Esophagus (tissue), 2 donors: Measurements from ENCODE around the gene CCNI2. TPM values are rescaled to one million over a fixed set of nuclear protein-coding genes. Genes with fewer than 3 reads are reported as not detected.

Experiments
- H3K27ac ChIP-seq, 2 donors: one replicate each; pipeline ENCODE4 v1.5.1; 2013; ENCODE audit warnings: low read depth in 2 of 2, mild to moderate bottlenecking in 2 of 2, inconsistent platforms in 1 of 2, low read length in 1 of 2, moderate library complexity in 1 of 2
- H3K27me3 ChIP-seq, 2 donors: one replicate each; pipeline ENCODE4 v1.6.1; 2013; ENCODE audit warnings: low read length in 2 of 2, control low read depth in 1 of 2, mild to moderate bottlenecking in 1 of 2; ENCODE audit not compliant: insufficient read depth in 2 of 2, control insufficient read depth in 1 of 2
- H3K36me3 ChIP-seq, 2 donors: one replicate each; pipeline ENCODE4 v1.6.1; 2013; ENCODE audit warnings: low read length in 1 of 2; ENCODE audit not compliant: control insufficient read depth in 2 of 2, insufficient read depth in 2 of 2
- H3K4me1 ChIP-seq, 2 donors: one replicate each; pipeline ENCODE4 v1.6.1; 2013; ENCODE audit warnings: low read length in 1 of 2; ENCODE audit not compliant: control insufficient read depth in 2 of 2, insufficient read depth in 2 of 2
- H3K4me3 ChIP-seq, 2 donors: one replicate each; pipeline ENCODE4 v1.5.1; 2013; ENCODE audit warnings: low read length in 2 of 2, mild to moderate bottlenecking in 2 of 2, low read depth in 1 of 2, moderate library complexity in 1 of 2
- H3K9me3 ChIP-seq, 2 donors: one replicate each; pipeline ENCODE4 v1.6.1; 2013; ENCODE audit warnings: mild to moderate bottlenecking in 2 of 2, low read depth in 1 of 2, low read length in 1 of 2, moderate library complexity in 1 of 2; ENCODE audit not compliant: control insufficient read depth in 2 of 2, insufficient read depth in 1 of 2
- WGBS, 2 donors: extraction: QIAGEN DNeasy Blood & Tissue Kit; methylation state at CpG; one replicate each; pipeline ENCODE4 v1.1.7; 2013; 5-methylcytosine and 5-hydroxymethylcytosine counted together
- polyA plus RNA-seq, 2 donors: library from polyadenylated mRNA; stranded (reverse); fragments of 200-250 nt; gene quantifications; one replicate each; pipeline ENCODE4 v1.2.3, GENCODE V29; 2013
- donor health status: healthy with polysubstance abuse.
- donor health status: Bipolar disorder and iron deficiency.

The CCNI2 gene
- polyA plus RNA-seq, 2 donors = 0.04 to 0.05 TPM

DNA sequence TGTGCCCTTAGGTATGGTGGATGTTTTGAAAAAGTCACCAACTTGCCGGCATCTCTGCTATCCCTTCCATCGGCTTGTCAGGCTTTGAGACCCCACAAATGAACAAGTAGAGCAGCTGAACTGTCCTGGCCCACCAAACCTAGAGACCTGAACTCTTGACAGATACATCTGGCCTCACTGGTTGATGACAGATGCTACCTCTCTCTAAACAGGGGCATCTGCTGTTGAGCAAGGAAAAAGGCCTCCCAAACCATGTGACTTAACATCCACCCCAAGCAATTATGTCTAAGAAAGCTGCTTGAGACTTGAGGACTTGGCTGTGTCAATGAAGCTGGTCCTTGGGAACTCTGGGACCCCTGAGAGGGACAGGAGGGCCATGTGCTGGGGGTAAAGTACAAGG lies 2.3 kb downstream of the CCNI2 start:
- no peak overlapping the region for H3K4me3 ChIP-seq

GRCh38 chr5:132750471-132751230 lies 3.4 kb downstream of the CCNI2 start:
- no peak overlapping the region for H3K27ac ChIP-seq
- H3K4me1 ChIP-seq = peaks cover 0 to 7% of the 10 kb centered on the region in 2 donors
- H3K4me3 ChIP-seq = no peak overlapping the region
- H3K9me3 ChIP-seq = no peaks in the 10 kb centered on the region
- 80% methylated on average over 10 of the region's 10 CpGs for WGBS, 2 donors
- peaks cover 0 to 3% of the 10 kb centered on the region in 2 donors for H3K27me3 ChIP-seq
- H3K36me3 ChIP-seq = peaks cover 0 to 2% of the 10 kb centered on the region in 2 donors

More for the DNA sequence above, 2.3 kb downstream of the CCNI2 start:
- Histone ChIP-seq H3K27me3 (peaks cover 0 to 3% of the 10 kb centered on the region in 2 donors), H3K36me3 (no peaks in the 10 kb centered on the region), H3K4me1 (peaks cover 0 to 7% of the 10 kb centered on the region in 2 donors), H3K9me3 (no peaks in the 10 kb centered on the region), H3K27ac (no peak overlapping the region)
- 96 to 99% methylated on average over 2 of the region's 2 CpGs for WGBS, 2 donors

GRCh38 chr5:132751444-132751843 lies 4.2 kb downstream of the CCNI2 start:
- H3K27ac ChIP-seq = no peak overlapping the region
- H3K36me3 ChIP-seq = peaks cover 0 to 2% of the 10 kb centered on the region in 2 donors
- peaks cover 0 to 7% of the 10 kb centered on the region in 2 donors for H3K4me1 ChIP-seq
- H3K4me3 ChIP-seq = no peak overlapping the region
- H3K27me3 ChIP-seq = peaks cover 0 to 3% of the 10 kb centered on the region in 2 donors
- H3K9me3 ChIP-seq = no peaks in the 10 kb centered on the region
- WGBS, 2 donors = 63 to 65% methylated on average over 7 of the region's 7 CpGs

DNA sequence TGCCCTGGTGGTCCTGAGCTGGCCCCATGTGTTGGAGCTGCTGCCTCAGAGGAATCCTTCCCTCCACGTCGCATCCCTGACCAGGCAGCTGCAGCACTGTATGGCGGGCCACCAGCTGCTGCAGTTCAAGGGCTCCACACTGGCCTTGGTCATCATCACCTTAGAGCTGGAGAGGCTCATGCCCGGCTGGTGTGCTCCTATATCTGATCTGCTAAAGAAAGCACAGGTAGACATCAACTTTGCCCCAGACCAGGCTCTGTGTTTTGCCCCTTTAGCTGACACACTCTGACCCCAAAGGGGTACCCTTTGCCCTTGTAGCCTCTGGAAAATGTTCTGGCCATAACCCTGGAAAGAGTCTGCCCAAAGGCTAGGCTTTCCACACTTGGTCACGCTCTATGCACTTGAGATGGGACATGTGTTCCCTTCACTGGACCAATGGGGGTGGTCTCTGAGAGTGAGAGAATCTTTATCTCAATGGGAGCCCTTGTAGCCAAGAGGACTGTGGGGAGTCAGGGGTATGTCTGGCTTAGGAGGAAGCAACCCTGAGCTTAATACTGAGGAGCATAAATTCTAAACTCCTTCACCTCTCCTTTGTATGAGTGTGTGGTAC lies 4.8 kb downstream of the CCNI2 start:
- Histone ChIP-seq H3K4me1 (peaks cover 0 to 4% of the 10 kb centered on the region in 2 donors), H3K9me3 (no peaks in the 10 kb centered on the region), H3K27me3 (no peaks in the 10 kb centered on the region), H3K4me3 (no peak overlapping the region), H3K36me3 (peaks cover 0 to 2% of the 10 kb centered on the region in 2 donors), H3K27ac (no peak overlapping the region)
- 95 to 97% methylated on average over 5 of the region's 5 CpGs for WGBS, 2 donors

DNA sequence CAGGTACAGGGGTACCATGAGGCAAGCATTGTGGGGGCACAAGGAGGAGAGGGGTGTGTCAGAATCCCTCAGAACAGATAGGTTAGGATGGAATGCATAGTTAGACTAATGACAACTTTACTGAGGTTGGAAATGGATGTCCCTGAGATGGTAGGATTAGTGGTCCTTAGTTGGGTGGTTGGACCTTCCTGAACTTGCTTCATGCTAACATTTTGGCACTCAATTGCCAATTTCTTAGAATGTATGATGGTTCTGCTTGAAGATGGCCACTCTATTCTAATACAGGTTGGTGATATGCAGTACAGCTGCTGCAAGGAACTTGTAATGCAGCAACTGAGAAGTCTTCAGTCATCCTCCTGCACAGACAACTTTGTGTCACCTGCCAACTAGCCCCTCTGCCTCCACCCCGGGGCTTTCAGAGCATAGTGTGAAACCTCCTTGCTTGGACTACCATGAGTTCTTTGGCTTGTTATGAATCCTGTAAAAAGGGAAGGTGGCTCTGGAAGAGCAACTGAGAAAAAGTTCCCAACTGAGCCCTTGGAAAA lies 5.4 kb downstream of the CCNI2 start:
- H3K4me1 ChIP-seq = no peaks in the 10 kb centered on the region
- H3K27ac ChIP-seq = no peak overlapping the region
- no peak overlapping the region for H3K4me3 ChIP-seq
- no peaks in the 10 kb centered on the region for H3K9me3 ChIP-seq
- 88 to 97% methylated on average over 1 of the region's 1 CpG for WGBS, 2 donors
- peaks cover 5% of the 10 kb centered on the region in 2 donors for H3K36me3 ChIP-seq
- H3K27me3 ChIP-seq = no peaks in the 10 kb centered on the region

DNA sequence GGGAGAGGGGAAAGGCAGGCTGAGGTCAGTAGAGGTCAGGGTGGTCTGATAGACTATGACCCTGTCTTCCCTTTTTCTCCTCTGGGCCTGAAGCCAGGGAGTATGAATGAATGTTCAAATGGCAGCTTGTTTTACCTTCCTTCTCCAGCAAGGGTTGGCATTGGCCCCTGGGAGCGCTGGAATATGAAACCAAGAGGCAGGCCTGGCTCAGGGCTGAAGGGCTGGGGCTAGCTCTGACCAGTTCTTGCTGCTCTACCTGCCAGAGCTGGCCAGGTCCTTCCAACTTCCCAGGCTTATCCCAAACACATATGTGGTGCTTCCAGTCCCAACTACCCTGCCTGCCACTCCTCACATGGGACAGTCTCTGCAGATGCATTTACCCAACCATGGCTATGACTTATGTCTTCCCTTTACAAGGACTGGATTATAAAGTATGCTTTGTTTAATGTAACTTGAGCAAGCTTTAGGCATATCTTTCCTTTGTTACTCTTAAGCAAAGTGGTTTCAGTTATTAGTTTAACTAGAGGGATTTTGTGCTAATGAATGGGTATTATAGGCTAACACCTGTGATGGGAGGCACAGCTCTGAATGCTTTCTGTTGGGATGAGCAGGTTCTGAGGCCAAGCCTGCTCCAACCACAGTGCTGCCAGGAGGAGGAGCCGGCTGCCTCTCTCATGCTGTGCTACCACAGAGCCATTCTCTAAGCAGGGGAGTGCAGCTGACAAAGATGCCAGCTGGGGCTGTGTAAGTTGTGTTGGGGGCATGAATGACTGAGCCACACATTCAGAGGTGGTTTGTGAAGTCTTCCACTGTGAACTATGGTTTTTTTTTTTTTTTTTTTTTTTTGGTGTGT lies 6.1 kb downstream of the CCNI2 start:
- Histone ChIP-seq H3K4me3 (no peak overlapping the region), H3K9me3 (no peaks in the 10 kb centered on the region), H3K27me3 (no peaks in the 10 kb centered on the region), H3K36me3 (peaks cover 6 to 7% of the 10 kb centered on the region in 2 donors), H3K27ac (no peak overlapping the region), H3K4me1 (no peaks in the 10 kb centered on the region)
- WGBS, 2 donors = 40 to 56% methylated on average over 2 of the region's 2 CpGs

GRCh38 chr5:132754111-132754510 lies 6.9 kb downstream of the CCNI2 start:
- WGBS, 2 donors = 96% methylated on average over 4 of the region's 4 CpGs
- Histone ChIP-seq H3K36me3 (peaks cover 7 to 11% of the 10 kb centered on the region in 2 donors), H3K27me3 (no peaks in the 10 kb centered on the region), H3K4me3 (no peak overlapping the region), H3K27ac (no peak overlapping the region), H3K4me1 (peaks cover 0 to 2% of the 10 kb centered on the region in 2 donors), H3K9me3 (no peaks in the 10 kb centered on the region)

DNA sequence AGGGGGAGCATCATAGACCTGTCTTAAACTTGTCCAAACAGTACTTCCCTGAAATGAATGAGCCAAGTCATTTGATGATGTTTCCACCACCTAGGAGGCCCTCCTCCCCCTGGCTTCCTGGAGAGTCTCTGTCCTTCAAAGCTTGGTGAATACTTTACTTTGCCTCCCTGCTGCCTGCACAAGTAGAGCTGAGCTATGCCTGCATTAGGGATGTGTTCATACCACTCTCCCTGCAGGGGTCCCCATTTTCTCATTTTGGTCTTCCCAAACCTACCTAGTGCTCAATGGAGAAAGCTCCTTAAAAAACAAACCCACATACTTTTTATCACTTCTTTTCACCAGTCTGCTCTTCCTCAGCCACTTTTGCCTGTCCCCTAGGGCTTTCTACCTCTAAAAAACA lies 7.7 kb downstream of the CCNI2 start:
- Histone ChIP-seq H3K9me3 (no peaks in the 10 kb centered on the region), H3K4me3 (no peak overlapping the region), H3K27ac (no peak overlapping the region), H3K27me3 (no peaks in the 10 kb centered on the region), H3K4me1 (peaks cover 0 to 7% of the 10 kb centered on the region in 2 donors), H3K36me3 (peaks cover 13 to 19% of the 10 kb centered on the region in 2 donors)

- WGBS, 2 donors = 85 to 90% methylated on average over 5 of the region's 5 CpGs
- H3K27ac ChIP-seq = no peak overlapping the region
- peaks cover 18 to 35% of the 10 kb centered on the region in 2 donors for H3K36me3 ChIP-seq
- H3K9me3 ChIP-seq = no peaks in the 10 kb centered on the region
- H3K4me1 ChIP-seq = peaks cover 0 to 7% of the 10 kb centered on the region in 2 donors
- H3K4me3 ChIP-seq = no peak overlapping the region
- no peaks in the 10 kb centered on the region for H3K27me3 ChIP-seq
These were observed 9.3 kb downstream of the CCNI2 start for GRCh38 chr5:132756542-132756941.
